Astrocyte of the hippocampus (primary cell): ENCODE results near the gene UBR1.
"Not testable (repeated sequence)": the region's sequence is repeated elsewhere in the genome, so short reads cannot be mapped to it uniquely, and the experiment has no call there.

Experiments used
- DNase-seq: peaks from one replicate; pipeline ENCODE4 v3.0.0; 2011; ENCODE audit warnings: low read depth, low spot score

The UBR1 gene

DNA sequence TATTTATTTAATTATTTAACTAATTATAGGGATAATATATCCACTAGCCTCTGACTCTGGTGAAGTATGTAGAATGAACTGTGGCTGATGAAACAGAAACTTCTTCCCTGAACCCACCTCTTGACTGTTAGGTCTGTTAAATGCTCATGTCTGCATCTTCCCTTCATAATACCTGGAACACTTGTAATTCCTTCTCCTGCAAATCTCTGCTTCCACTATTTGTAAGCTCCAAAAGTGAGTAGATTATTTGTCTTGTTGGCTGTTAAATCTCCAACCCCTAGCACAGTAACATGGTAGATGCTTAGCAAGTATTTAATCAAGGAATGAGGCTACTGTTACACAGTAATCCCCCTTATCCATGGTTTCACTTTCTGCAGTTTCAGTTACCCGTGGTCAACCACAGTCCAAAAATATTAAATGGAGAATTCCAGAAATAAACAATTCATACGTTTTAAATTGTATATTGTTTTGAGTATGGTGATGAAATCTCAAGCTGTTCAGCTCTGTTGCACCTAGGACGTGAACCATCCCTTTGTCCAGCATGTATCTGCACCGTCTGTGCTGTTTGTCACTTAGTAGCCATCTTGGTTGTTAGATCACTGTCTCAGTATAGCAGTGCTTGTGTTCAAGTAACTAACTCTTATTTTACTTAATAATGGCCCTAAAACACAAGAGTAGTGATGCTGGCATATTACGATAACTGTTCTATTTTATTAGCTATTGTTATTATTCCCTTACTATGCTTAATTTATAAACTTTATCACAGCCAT is 190.9 kb downstream of the UBR1 start:
- DNase-seq: no peak

- no peak for DNase-seq
These were observed 194.7 kb downstream of the UBR1 start for GRCh38 chr15:42911058-42911592.

DNA sequence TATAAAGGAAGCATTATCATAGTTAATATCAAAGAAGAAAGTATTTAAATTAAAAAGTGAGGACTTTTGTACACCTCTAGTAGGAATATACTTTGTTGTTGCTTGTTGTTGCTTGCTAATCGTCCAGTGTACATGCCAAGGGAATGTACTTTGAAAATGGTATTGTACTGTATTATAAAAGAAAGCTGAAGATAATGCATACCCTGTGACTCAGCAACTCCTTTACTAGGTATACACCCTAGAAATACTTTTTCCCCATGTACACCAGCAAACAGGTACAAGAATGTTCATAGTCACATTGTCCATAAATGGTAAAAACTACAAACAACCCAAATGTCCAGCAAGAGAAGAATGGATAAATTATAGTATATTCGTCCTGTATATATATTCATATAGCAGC is 197.3 kb downstream of the UBR1 start:
- no peak for DNase-seq

GRCh38 chr15:42903388-42904324 is 202.2 kb downstream of the UBR1 start:
- DNase-seq: no peak

- DNase-seq: not testable (repeated sequence)
These were observed 211.9 kb downstream of the UBR1 start for GRCh38 chr15:42893911-42894310.
